ENCODE measurements around the gene XYLT1. TPM values are rescaled to one million over a fixed set of nuclear protein-coding genes. Genes with fewer than 3 reads are reported as not detected.

XYLT1 gene
- total and polyA plus RNA-seq, 2 of the 8 experiments (the other 6 are each of a cell fraction or from before 2014, with no cell fraction given), result 6.6 to 25.4 TPM

GRCh38 chr16:17302620-17303019 lies 168.1 kb downstream of the XYLT1 start:
- H4K20me1 ChIP-seq (replicated peaks in 1 of 2; ENCODE audit: control insufficient read depth in 1 of 2, insufficient read depth in 2 of 2, low read length in 2 of 2), result no peaks in the 10 kb centered on the region

More at GRCh38 chr16:17302620-17303019, 168.1 kb downstream of the XYLT1 start:
- DNase-seq (ENCODE audit: low read depth in 1 of 2, low spot score in 2 of 2) (no peak), FAIRE-seq (no peak)
- H3K14ac ChIP-seq (ENCODE audit: insufficient read length), result no peak overlapping the region
- H3K4me3 ChIP-seq (ENCODE audit: extremely low read depth in 1 of 4, insufficient read depth in 2 of 4, low read depth in 3 of 4, low read length in 4 of 4), result no peak overlapping the region
- H2AK5ac ChIP-seq (ENCODE audit: low read depth, low read length), result no peak overlapping the region
- H3K36me3 ChIP-seq (ENCODE audit: control insufficient read depth in 2 of 4, insufficient read depth in 4 of 4, low read length in 3 of 4), result no peaks in the 10 kb centered on the region
- H3K4me2 ChIP-seq (ENCODE audit: insufficient read depth in 1 of 2, low read depth in 2 of 2, low read length in 2 of 2), result no peak overlapping the region
- H2BK15ac ChIP-seq (ENCODE audit: low read length), result no peak overlapping the region
- no peak overlapping the region for H3K9ac ChIP-seq (replicated peaks in 1 of 4; ENCODE audit: extremely low read depth in 1 of 4, low read depth in 3 of 4, low read length in 3 of 4)
- H4K8ac ChIP-seq (ENCODE audit: extremely low read depth, insufficient read depth, low read length), result no peak overlapping the region
- H2BK20ac ChIP-seq (ENCODE audit: low read length), result peak overlapping the region; percentile 40; the same call in 1 of the 2 replicates
- H3K9me3 ChIP-seq (ENCODE audit: insufficient read depth in 2 of 2, low read depth in 1 of 2, low read length in 1 of 2), result no peaks in the 10 kb centered on the region
- TF ChIP-seq GABPA (IDR thresholded peaks at IDR 0.05; ENCODE audit: borderline replicate concordance, insufficient read depth, low read length) (no peak), CHD2 (IDR thresholded peaks at IDR 0.05; ENCODE audit: low read length) (no peak)
- no peaks in the 10 kb centered on the region for H3K23me2 ChIP-seq (ENCODE audit: low read depth, low read length)
- no peak overlapping the region for H3K23ac ChIP-seq (ENCODE audit: insufficient read length)
- H3K27me3 ChIP-seq (replicated peaks in 1 of 4; ENCODE audit: control insufficient read depth in 3 of 4, extremely low read depth in 1 of 4, insufficient read depth in 3 of 4, low read length in 3 of 4), result no peaks in the 10 kb centered on the region
- no peaks in the 10 kb centered on the region for H3K79me1 ChIP-seq (ENCODE audit: low read depth, low read length)
- H3K18ac ChIP-seq (ENCODE audit: extremely low read depth, low read length), result no peak overlapping the region
- H3K79me2 ChIP-seq (ENCODE audit: control insufficient read depth in 1 of 2, insufficient read depth in 2 of 2, low read length in 2 of 2), result peaks cover 4 to 10% of the 10 kb centered on the region in 2 experiments; a peak in 2 of 4 replicates
- ChIA-PET POLR2A (ENCODE audit: partially characterized antibody) (no interaction called here), CTCF (ENCODE audit: partially characterized antibody) (interaction anchor here (0.8 to 2.1 kb wide), 7 partner anchors 20 to 277 kb away, joined by 3 to 5 read pairs (median 3); no protein-coding TSS in a partner anchor)
- peaks cover 5 to 38% (median 17%) of the 10 kb centered on the region in 4 experiments for H3K4me1 ChIP-seq (replicated peaks in 1 of 4; ENCODE audit: control insufficient read depth in 3 of 4, insufficient read depth in 4 of 4, low read length in 3 of 4)
- H2BK5ac ChIP-seq (ENCODE audit: low read depth, low read length), result no peak overlapping the region
- no peak overlapping the region for H3K27ac ChIP-seq (ENCODE audit: low read depth, low read length)
- WGBS, 2 experiments (ENCODE audit: extremely low coverage in 1 of 2, insufficient coverage in 1 of 2, insufficient read length in 1 of 2, insufficient replicate concordance in 2 of 2, low coverage in 1 of 2, low lambda C conversion rate in 2 of 2, missing lambda C conversion rate in 1 of 2), result 86% methylated on average over 3 of the region's 3 CpGs; no CpG with 5 or more reads in 1 of the 2 experiments
- H2BK120ac ChIP-seq (replicated peaks; ENCODE audit: low read depth, low read length), result no peak overlapping the region
- no peak overlapping the region for H2AFZ ChIP-seq (ENCODE audit: low read length)
- no peak overlapping the region for H4K5ac ChIP-seq (ENCODE audit: insufficient read length, low read depth, low read length)
- no peak overlapping the region for H3K4ac ChIP-seq (replicated peaks; ENCODE audit: insufficient read length, low read depth, low read length)
- no peak overlapping the region for H2BK12ac ChIP-seq (ENCODE audit: low read depth, low read length)
- no peak overlapping the region for H3K56ac ChIP-seq (replicated peaks; ENCODE audit: insufficient read length, low read depth, low read length)
- H4K91ac ChIP-seq (replicated peaks; ENCODE audit: insufficient read length, low read length), result no peak overlapping the region

Data from H1 (cell line).